Measurements from ENCODE around the gene CYFIP1. TPM values are rescaled to one million over a fixed set of nuclear protein-coding genes. Genes with fewer than 3 reads are reported as not detected.
A peak's percentile ranks its signal among the peaks of the same experiment; 100 is the strongest.

The CYFIP1 gene
- total and polyA plus RNA-seq, 2 of the 13 experiments (the other 11 are each of a cell fraction or from before 2014, with no cell fraction given), result 38.1 to 58.3 TPM

- Histone ChIP-seq H3K79me2 (ENCODE audit: insufficient read depth, low read length) (no peaks in the 10 kb centered on the region), H4K20me1 (ENCODE audit: insufficient read depth, low read length) (no peaks in the 10 kb centered on the region), H3K27me3 (ENCODE audit: control insufficient read depth in 1 of 2, insufficient read depth in 2 of 2, low read length in 2 of 2) (no peaks in the 10 kb centered on the region), H3K9ac (ENCODE audit: insufficient read depth, low read depth, low read length) (no peak overlapping the region), H3K9me3 (ENCODE audit: low read length) (no peaks in the 10 kb centered on the region), H2AFZ (ENCODE audit: low read length) (no peak overlapping the region), H3K27ac (ENCODE audit: extremely low read length, insufficient read depth, low read length) (no peak overlapping the region), H3K4me2 (ENCODE audit: low read depth, low read length) (no peak overlapping the region), H3K36me3 (replicated peaks in 1 of 2; ENCODE audit: control insufficient read depth in 1 of 2, insufficient read depth in 2 of 2, low read length in 2 of 2) (peaks cover 13 to 29% of the 10 kb centered on the region in 2 experiments; a peak in 4 of 5 replicates), H3K4me3 (replicated peaks in 1 of 3; ENCODE audit: insufficient read depth in 1 of 3, low read depth in 2 of 3, low read length in 3 of 3) (no peak overlapping the region), H3K4me1 (ENCODE audit: insufficient read depth, low read length) (peaks cover 7% of the 10 kb centered on the region; the same call in 1 of the 2 replicates)
- CTCF ChIA-PET (ENCODE audit: low intra/inter-chr PET ratio, low total read pairs), result no interaction called here
- intact Hi-C loops (cut with micrococcal nuclease; ENCODE audit: unreplicated experiment), result no loop called here
- in situ Hi-C loops (cut with HindIII; ENCODE audit: extremely low pct_ligation_motif_present, low pct_unique_long_range_greater_than_20kb), result no loop called here
- POLR2A ChIA-PET, result no interaction called here
- DNase-seq (ENCODE audit: low spot score) (no peak), ATAC-seq (no peak), FAIRE-seq (no peak)
- WGBS (ENCODE audit: low lambda C conversion rate), result 98% methylated on average over 6 of the region's 6 CpGs
- TF ChIP-seq ZSCAN9 (CRISPR knock-in tag; IDR thresholded peaks at IDR 0.05; ENCODE audit: borderline replicate concordance) (no peak), SMYD3 (CRISPR knock-in tag; IDR thresholded peaks at IDR 0.05) (no peak), ISX (CRISPR knock-in tag; conservative IDR thresholded peaks at IDR 0.05) (no peak), CBX5 (CRISPR knock-in tag; IDR thresholded peaks at IDR 0.05; ENCODE audit: borderline replicate concordance) (no peak), SNAPC2 (CRISPR knock-in tag; IDR thresholded peaks at IDR 0.05) (no peak), NPAS2 (CRISPR knock-in tag; IDR thresholded peaks at IDR 0.05; ENCODE audit: borderline replicate concordance) (no peak), E2F1 (CRISPR knock-in tag; IDR thresholded peaks at IDR 0.05) (no peak), CBX2 (IDR thresholded peaks at IDR 0.05; ENCODE audit: low read depth, low read length) (no peak), CBX2 (CRISPR knock-in tag; IDR thresholded peaks at IDR 0.05; ENCODE audit: low read depth) (no peak)
- BruUV-seq (replicated peaks), result no TSS peak
Measured at GRCh38 chr15:22885120-22885519, 95.0 kb downstream of the CYFIP1 start.

- ATAC-seq (peak; percentile 69), FAIRE-seq (no peak), DNase-seq (ENCODE audit: low spot score) (peak; percentile 7)
- H3K9ac ChIP-seq (ENCODE audit: insufficient read depth, low read depth, low read length), result no peak overlapping the region
- H2AFZ ChIP-seq (ENCODE audit: low read length), result no peak overlapping the region
- intact Hi-C loops (cut with micrococcal nuclease; ENCODE audit: unreplicated experiment), result no loop called here
- H3K4me2 ChIP-seq (ENCODE audit: low read depth, low read length), result no peak overlapping the region
- POLR2A ChIA-PET, result no interaction called here
- no peaks in the 10 kb centered on the region for H3K79me2 ChIP-seq (ENCODE audit: insufficient read depth, low read length)
- H3K9me3 ChIP-seq (ENCODE audit: low read length), result no peaks in the 10 kb centered on the region
- WGBS (ENCODE audit: low lambda C conversion rate), result 100% methylated on average over 1 of the region's 1 CpG
- in situ Hi-C loops (cut with HindIII; ENCODE audit: extremely low pct_ligation_motif_present, low pct_unique_long_range_greater_than_20kb), result no loop called here
- H3K27me3 ChIP-seq (ENCODE audit: control insufficient read depth in 1 of 2, insufficient read depth in 2 of 2, low read length in 2 of 2), result no peaks in the 10 kb centered on the region
- H3K36me3 ChIP-seq (replicated peaks in 1 of 2; ENCODE audit: control insufficient read depth in 1 of 2, insufficient read depth in 2 of 2, low read length in 2 of 2), result peaks cover 13 to 32% of the 10 kb centered on the region in 2 experiments; a peak in 4 of 5 replicates
- peaks cover 7% of the 10 kb centered on the region; the same call in 1 of the 2 replicates for H3K4me1 ChIP-seq (ENCODE audit: insufficient read depth, low read length)
- H4K20me1 ChIP-seq (ENCODE audit: insufficient read depth, low read length), result no peaks in the 10 kb centered on the region
- H3K4me3 ChIP-seq (replicated peaks in 1 of 3; ENCODE audit: insufficient read depth in 1 of 3, low read depth in 2 of 3, low read length in 3 of 3), result no peak overlapping the region
- CTCF ChIA-PET (ENCODE audit: low intra/inter-chr PET ratio, low total read pairs), result no interaction called here
- no peak overlapping the region for H3K27ac ChIP-seq (ENCODE audit: extremely low read length, insufficient read depth, low read length)
- no TSS peak for BruUV-seq (replicated peaks)
- TF ChIP-seq RXRA (CRISPR knock-in tag; IDR thresholded peaks at IDR 0.05) (no peak), BORCS8-MEF2B (CRISPR knock-in tag; IDR thresholded peaks at IDR 0.05) (no peak), PPARG (CRISPR knock-in tag; conservative IDR thresholded peaks at IDR 0.05) (no peak), ZNF33A (CRISPR knock-in tag; IDR thresholded peaks at IDR 0.05; ENCODE audit: borderline replicate concordance) (no peak), AFF4 (CRISPR knock-in tag; IDR thresholded peaks at IDR 0.05) (no peak), ZNF296 (CRISPR knock-in tag; conservative IDR thresholded peaks at IDR 0.05) (no peak), KLF12 (CRISPR knock-in tag; IDR thresholded peaks at IDR 0.05; ENCODE audit: borderline replicate concordance) (no peak), ONECUT2 (CRISPR knock-in tag; IDR thresholded peaks at IDR 0.05) (no peak)
Measured at GRCh38 chr15:22884344-22884743, 95.8 kb downstream of the CYFIP1 start.
